HG02970 (cell line): Measurements from ENCODE around the gene SLC25A36.

Experiments used
- ATAC-seq: cut with Tn5 transposase; IDR thresholded peaks from one replicate; pipeline ENCODE4 v1.9.1; 2021; ENCODE audit warnings: mild to moderate bottlenecking, moderate library complexity, moderate number of reproducible peaks; ENCODE audit not compliant: unreplicated experiment, low FRiP score

SLC25A36 gene, protein sequence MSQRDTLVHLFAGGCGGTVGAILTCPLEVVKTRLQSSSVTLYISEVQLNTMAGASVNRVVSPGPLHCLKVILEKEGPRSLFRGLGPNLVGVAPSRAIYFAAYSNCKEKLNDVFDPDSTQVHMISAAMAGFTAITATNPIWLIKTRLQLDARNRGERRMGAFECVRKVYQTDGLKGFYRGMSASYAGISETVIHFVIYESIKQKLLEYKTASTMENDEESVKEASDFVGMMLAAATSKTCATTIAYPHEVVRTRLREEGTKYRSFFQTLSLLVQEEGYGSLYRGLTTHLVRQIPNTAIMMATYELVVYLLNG

GRCh38 chr3:140941434-140942220, at the start of gene SLC25A36:
TSS of gene SLC25A36 (plus strand) at chr3:140941836. CDS start at chr3:140942055, 219 bp downstream.
- peak; percentile 97 for ATAC-seq

DNA sequence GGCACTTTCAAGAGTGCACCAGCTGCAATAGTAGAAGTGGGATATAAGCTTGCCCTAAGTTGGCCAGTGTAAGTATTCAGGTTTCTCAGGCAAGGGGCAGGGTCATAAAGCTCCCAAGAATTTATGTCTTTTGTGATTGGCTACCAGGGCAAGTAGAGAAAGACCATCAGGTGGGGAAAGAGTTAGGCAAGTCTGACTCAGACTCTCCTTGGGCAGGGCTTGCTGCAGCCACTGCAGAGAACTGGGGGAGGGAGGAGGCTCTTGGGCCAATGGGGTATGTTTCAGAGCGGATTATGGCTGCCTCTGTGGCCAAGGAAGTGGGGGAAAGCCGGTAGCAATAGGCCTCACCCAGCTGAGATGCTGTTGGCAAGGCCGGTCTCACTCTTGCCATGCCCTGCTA, 44.6 kb upstream of the SLC25A36 start:
- ATAC-seq: no peak

- ATAC-seq: no peak
These were observed 43.1 kb upstream of the SLC25A36 start for GRCh38 chr3:140898340-140899180.

DNA sequence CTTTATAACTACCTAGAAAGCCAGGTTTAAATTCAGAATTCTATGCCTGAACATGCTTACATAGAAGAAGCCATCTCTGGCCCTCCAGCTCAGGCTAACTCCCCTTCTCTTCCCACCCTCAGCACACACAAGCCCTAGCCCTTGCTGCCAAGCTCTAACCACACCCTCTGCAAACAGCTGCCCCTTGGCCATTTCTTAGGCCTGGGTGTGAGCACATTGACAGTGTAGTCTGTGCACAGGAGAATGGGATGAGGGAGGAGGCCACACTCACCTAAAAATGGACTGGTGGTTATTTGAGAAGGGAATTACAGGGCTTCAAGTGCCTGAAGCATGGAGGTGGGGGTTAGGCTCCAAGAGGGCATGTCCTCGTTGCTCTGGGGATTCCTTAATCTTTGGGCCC, 42.3 kb upstream of the SLC25A36 start:
- no peak for ATAC-seq

GRCh38 chr3:140902791-140903190, 38.8 kb upstream of the SLC25A36 start:
- no peak for ATAC-seq

GRCh38 chr3:140903196-140903595, 38.4 kb upstream of the SLC25A36 start:
- no peak for ATAC-seq

- ATAC-seq: no peak
These were observed 37.1 kb upstream of the SLC25A36 start for GRCh38 chr3:140904521-140904920.

- no peak for ATAC-seq
These were observed 36.1 kb upstream of the SLC25A36 start for GRCh38 chr3:140905559-140905958.

DNA sequence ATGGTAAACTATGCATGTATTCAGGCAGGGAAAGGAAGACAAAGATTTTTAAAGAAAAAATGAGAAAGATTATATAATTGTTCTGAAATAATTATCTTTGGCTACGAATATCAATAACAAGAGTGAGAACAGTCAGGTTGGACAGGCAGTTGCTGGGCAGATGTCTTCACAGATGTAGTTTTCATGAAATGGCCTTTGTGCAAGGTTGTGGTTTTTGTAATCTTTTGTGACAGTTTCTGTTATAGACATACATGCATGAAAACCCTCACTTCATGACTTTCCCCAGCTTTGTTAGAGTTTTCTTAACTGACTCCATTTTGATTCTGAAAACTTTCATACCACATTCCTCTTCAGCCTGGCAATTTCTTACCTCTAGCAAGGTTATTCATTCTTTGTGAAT, 34.9 kb upstream of the SLC25A36 start:
- ATAC-seq: no peak

DNA sequence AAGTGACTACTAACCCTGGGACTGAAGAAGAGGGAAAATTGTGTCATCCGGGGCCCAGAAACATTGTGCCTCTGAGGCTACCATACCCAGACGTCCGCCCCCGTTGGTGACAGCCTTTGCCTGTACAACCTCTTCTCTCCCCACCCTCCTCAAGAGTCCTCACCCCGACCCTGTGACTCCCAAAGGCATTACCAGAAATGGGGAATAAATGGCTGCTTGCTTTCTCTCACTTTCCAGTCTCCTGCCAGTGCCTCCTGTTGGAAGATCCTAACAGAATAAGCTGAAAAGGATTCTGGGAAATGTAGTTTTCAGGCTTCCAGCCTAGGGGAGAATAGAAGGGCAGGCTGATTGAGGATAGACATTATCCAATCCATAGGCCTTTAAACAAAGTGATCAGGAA, 30.8 kb upstream of the SLC25A36 start:
- no peak for ATAC-seq

GRCh38 chr3:140911822-140912221, 29.8 kb upstream of the SLC25A36 start:
- no peak for ATAC-seq

DNA sequence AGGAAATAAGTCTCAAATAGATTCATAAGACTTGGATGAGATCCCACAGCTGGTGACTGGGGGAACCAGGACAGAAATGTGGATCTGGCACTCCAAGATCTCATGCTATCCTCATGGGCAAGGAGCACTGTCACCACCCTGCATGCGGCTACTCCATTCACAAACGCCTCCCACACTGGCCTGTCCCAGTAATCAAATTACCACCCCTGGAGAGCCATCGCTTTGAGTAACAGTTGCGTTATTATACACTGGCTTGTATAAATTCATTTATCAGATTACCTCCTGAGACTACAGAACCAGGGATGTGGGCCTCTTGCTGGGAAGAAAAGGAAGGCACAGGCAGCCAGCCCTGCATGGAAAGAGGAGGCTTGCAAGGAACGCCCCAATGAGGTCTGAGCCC, 27.9 kb upstream of the SLC25A36 start:
- no peak for ATAC-seq

GRCh38 chr3:140914384-140914945, 27.2 kb upstream of the SLC25A36 start:
- ATAC-seq: no peak

- ATAC-seq: no peak
These were observed 25.0 kb upstream of the SLC25A36 start for GRCh38 chr3:140916603-140917002.

GRCh38 chr3:140917772-140918171, 23.9 kb upstream of the SLC25A36 start:
- ATAC-seq: no peak

DNA sequence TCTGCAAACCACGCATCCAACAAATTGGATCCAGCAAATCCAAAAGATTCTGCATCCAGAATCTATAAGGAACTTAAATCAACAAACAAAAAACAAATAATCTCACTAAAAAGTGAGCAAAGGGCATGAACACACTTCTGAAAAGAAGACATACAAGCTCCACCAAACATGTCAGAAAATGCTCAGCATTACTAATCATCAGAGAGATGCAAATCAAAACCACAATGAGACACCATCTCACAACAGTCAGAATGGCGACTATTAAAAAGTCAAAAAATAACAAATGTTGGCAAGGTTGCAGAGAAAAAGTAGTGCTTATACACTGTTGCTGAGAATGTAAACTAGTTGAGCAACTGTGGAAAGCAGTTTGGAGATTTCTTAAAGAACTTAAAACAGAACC, 21.6 kb upstream of the SLC25A36 start:
- no peak for ATAC-seq

- ATAC-seq: no peak
These were observed 19.0 kb upstream of the SLC25A36 start for GRCh38 chr3:140922634-140923033.

DNA sequence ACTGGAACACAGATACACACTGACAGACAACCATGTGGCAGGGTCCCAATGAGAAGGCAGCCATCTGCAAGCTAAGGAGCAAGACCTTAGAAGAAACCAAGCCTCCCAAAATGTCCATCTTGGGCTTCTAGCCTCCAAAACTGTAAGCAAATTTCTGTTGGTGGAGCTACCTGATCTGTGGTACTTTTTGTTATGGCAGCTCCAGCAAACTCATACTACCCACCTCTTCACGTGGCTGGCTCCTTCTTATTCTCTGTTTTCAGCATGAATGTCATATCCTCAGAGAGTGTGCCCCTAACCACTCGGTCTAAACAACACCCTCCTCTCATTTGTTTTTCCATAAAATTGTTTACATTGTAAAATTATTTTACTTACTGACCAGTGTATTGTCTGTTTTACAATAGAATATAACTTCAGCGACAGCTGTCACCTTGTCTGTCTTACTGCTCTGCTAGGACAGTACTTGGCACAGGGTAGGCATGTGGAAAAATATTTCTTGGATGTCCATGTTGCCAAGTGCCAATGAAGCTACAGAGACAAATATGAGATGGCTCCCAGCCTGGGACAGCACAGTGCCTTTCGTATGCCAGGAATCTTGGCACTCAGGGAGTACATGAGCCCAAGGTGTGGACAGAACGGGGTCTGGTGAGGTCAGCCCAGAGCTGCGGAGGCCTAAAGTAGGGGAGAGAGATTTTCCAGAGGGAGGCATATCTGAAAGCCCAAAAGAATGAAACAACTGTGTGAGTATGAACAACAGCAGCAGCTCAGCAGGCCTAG, 17.4 kb upstream of the SLC25A36 start:
- no peak for ATAC-seq

- ATAC-seq: no peak
These were observed 14.2 kb upstream of the SLC25A36 start for GRCh38 chr3:140927279-140928069.
